SK-N-SH (cell line): ENCODE data around the gene SPA17. TPM values are rescaled to one million over a fixed set of nuclear protein-coding genes. Genes with fewer than 3 reads are reported as not detected.

Source experiments
- CTCF ChIA-PET: fragments of 300-600, 350-600 bp; formaldehyde crosslinking; extraction: SDS; loops from one replicate; lab custom pipeline; 2021; lab: Yijun Ruan, JAX
- POLR2A ChIA-PET: fragments of 350-600 bp; sonication (Branson Sonifier 250); formaldehyde crosslinking; extraction: SDS; loops from one replicate; lab custom pipeline; 2020; ENCODE audit warnings: antibody characterized with exemption, inconsistent platforms; lab: Yijun Ruan, JAX
- DNase-seq: peaks from one replicate; pipeline ENCODE4 v3.0.0; 2012
- H2AFZ ChIP-seq: fragments of 200-600 bp; sonication (generic); 2 replicates; pipeline ENCODE4 v1.8.1; 2016; ENCODE audit warnings: antibody characterized with exemption, mild to moderate bottlenecking, low read depth
- H3F3A ChIP-seq: fragments of 200-600 bp; sonication (generic); replicated peaks from 2 replicates; pipeline ENCODE3; 2016; ENCODE audit warnings: antibody characterized with exemption, mild to moderate bottlenecking; ENCODE audit not compliant: insufficient read depth
- H3K27ac ChIP-seq, 2 experiments: fragments of 200-500 bp in 1 of 2; fragments of 200-600 bp in 1 of 2; sonication (Bioruptor generic) in 1 of 2; sonication (generic), shearing (Covaris generic) in 1 of 2; 2 replicates each; pipeline versions ENCODE4 v1.5.1 to v1.6.1; 2014 to 2016; ENCODE audit warnings: low read depth in 2 of 2, inconsistent platforms in 1 of 2, low read length in 1 of 2, mild to moderate bottlenecking in 1 of 2, mixed read lengths in 1 of 2
- H3K27me3 ChIP-seq: fragments of 200-600 bp; sonication (generic), shearing (Covaris generic); 2 replicates; pipeline ENCODE4 v1.6.1; 2016; ENCODE audit warnings: mixed run types; ENCODE audit not compliant: insufficient read depth
- H3K36me3 ChIP-seq, 2 experiments: fragments of 200-500 bp in 1 of 2; fragments of 200-600 bp in 1 of 2; sonication (Bioruptor generic) in 1 of 2; sonication (generic) in 1 of 2; replicated peaks in 1 of 2; 2 replicates each; pipeline versions ENCODE3 to v1.5.1; 2014 to 2016; ENCODE audit warnings: low read length in 1 of 2, mild to moderate bottlenecking in 1 of 2; ENCODE audit not compliant: insufficient read depth in 2 of 2, control insufficient read depth in 1 of 2
- H3K4me1 ChIP-seq, 2 experiments: fragments of 200-500 bp in 1 of 2; fragments of 200-600 bp in 1 of 2; sonication (Bioruptor generic) in 1 of 2; sonication (generic), shearing (Covaris generic) in 1 of 2; 2 replicates each; pipeline versions ENCODE4 v1.5.1 to v1.6.1; 2014 to 2016; ENCODE audit warnings: low read depth in 1 of 2, low read length in 1 of 2, mixed run types in 1 of 2; ENCODE audit not compliant: insufficient read depth in 2 of 2, control insufficient read depth in 1 of 2
- H3K4me2 ChIP-seq: fragments of 200-600 bp; sonication (generic), shearing (Covaris generic); 2 replicates; pipeline ENCODE4 v1.6.1; 2017; ENCODE audit warnings: mixed run types
- H3K4me3 ChIP-seq, 2 experiments: fragments of 200-500 bp in 1 of 2; fragments of 200-600 bp in 1 of 2; sonication (Bioruptor generic) in 1 of 2; sonication (generic), shearing (Covaris generic) in 1 of 2; 2 replicates each; pipeline versions ENCODE4 v1.5.1 to v1.8.1; 2014 to 2016; ENCODE audit warnings: low read depth in 2 of 2, inconsistent platforms in 1 of 2, low read length in 1 of 2, mild to moderate bottlenecking in 1 of 2, mixed read lengths in 1 of 2, moderate library complexity in 1 of 2
- H3K79me2 ChIP-seq: fragments of 200-600 bp; sonication (generic); 2 replicates; pipeline ENCODE4 v1.8.1; 2017; ENCODE audit warnings: mild to moderate bottlenecking; ENCODE audit not compliant: insufficient read depth
- H3K9ac ChIP-seq: fragments of 200-600 bp; sonication (generic); 2 replicates; pipeline ENCODE4 v1.6.1; 2017; ENCODE audit warnings: mixed run types
- H3K9me2 ChIP-seq: fragments of 200-600 bp; sonication (generic); 2 replicates; pipeline ENCODE4 v1.6.1; 2017; ENCODE audit warnings: mixed run types
- H3K9me3 ChIP-seq: fragments of 200-600 bp; sonication (generic); 2 replicates; pipeline ENCODE4 v1.6.1; 2017; ENCODE audit warnings: mixed run types, mild to moderate bottlenecking, moderate library complexity
- H4K20me1 ChIP-seq: fragments of 200-600 bp; sonication (generic); 2 replicates; pipeline ENCODE4 v1.6.1; 2017; ENCODE audit warnings: mild to moderate bottlenecking, mixed run types; ENCODE audit not compliant: insufficient read depth
- CHD2 ChIP-seq: fragments of 150-350 bp; IDR thresholded peaks from 2 replicates; pipeline ENCODE4 v1.6.1; 2018; ENCODE audit warnings: low read length; ENCODE audit not compliant: partially characterized antibody
- ELF1 ChIP-seq: IDR thresholded peaks from 2 replicates; pipeline ENCODE4 v1.4.0; 2012
- FOSL2 ChIP-seq: IDR thresholded peaks from 2 replicates; pipeline ENCODE4 v1.4.0; 2012; ENCODE audit warnings: low read depth, mild to moderate bottlenecking, moderate library complexity, borderline replicate concordance
- FOXJ3 ChIP-seq: sonication (generic); formaldehyde crosslinking; IDR thresholded peaks from 2 replicates; pipeline ENCODE4 v1.5.1; 2020; ENCODE audit warnings: mild to moderate bottlenecking, missing genetic modification reagents
- GABPA ChIP-seq: IDR thresholded peaks from 2 replicates; pipeline ENCODE4 v1.4.0; 2012; ENCODE audit warnings: low read depth, mild to moderate bottlenecking
- JUND ChIP-seq: IDR thresholded peaks from 2 replicates; pipeline ENCODE4 v1.4.0; 2012
- MEF2A ChIP-seq: IDR thresholded peaks from 2 replicates; pipeline ENCODE4 v1.4.0; 2012; ENCODE audit warnings: low read depth, borderline replicate concordance
- NFIC ChIP-seq: IDR thresholded peaks from 2 replicates; pipeline ENCODE4 v1.4.0; 2012; ENCODE audit warnings: borderline replicate concordance
- NRF1 ChIP-seq: IDR thresholded peaks from 2 replicates; pipeline ENCODE4 v1.6.1; 2012; ENCODE audit warnings: low read depth, mild to moderate bottlenecking, low read length
- RAD21 ChIP-seq: IDR thresholded peaks from 2 replicates; pipeline ENCODE4 v1.6.1; 2012; ENCODE audit warnings: mild to moderate bottlenecking, low read length
- REST ChIP-seq: IDR thresholded peaks from 2 replicates; pipeline ENCODE4 v1.6.1; 2012; ENCODE audit warnings: mild to moderate bottlenecking, low read depth, low read length, moderate library complexity
- RXRA ChIP-seq: IDR thresholded peaks from 2 replicates; pipeline ENCODE4 v1.4.0; 2012; ENCODE audit warnings: low read depth, mild to moderate bottlenecking, borderline replicate concordance
- SMC3 ChIP-seq: IDR thresholded peaks from 2 replicates; pipeline ENCODE4 v1.6.1; 2012; ENCODE audit warnings: low read depth, low read length, improper control_type of control experiment
- TCF12 ChIP-seq: IDR thresholded peaks from 2 replicates; pipeline ENCODE4 v1.4.0; 2012
- USF1 ChIP-seq: IDR thresholded peaks from 2 replicates; pipeline ENCODE4 v1.4.0; 2012; ENCODE audit warnings: low read depth, borderline replicate concordance
- USF2 ChIP-seq: fragments of 150-350 bp; IDR thresholded peaks from 2 replicates; pipeline ENCODE4 v1.6.1; 2017; ENCODE audit warnings: antibody characterized with exemption, low read length, low read depth, borderline replicate concordance
- ZBTB33 ChIP-seq: IDR thresholded peaks from 2 replicates; pipeline ENCODE4 v1.4.0; 2012; ENCODE audit warnings: low read depth, borderline replicate concordance
- WGBS: methylation state at CpG from one replicate; pipeline ENCODE4 v1.1.6; 2017; ENCODE audit warnings: low lambda C conversion rate; 5-methylcytosine and 5-hydroxymethylcytosine counted together
- polyA plus RNA-seq, 3 experiments: library from polyadenylated mRNA; depleted of rRNA; stranded (reverse); fragments of >200 nt; gene quantifications; 2 replicates each; pipeline ENCODE4 v1.2.3, GENCODE V29; 2012
- TF ChIP-seq, protein P1 (sequence below): fragments of 200-600 bp; sonication (generic); IDR thresholded peaks from 2 replicates; pipeline ENCODE4 v1.6.1; 2017; ENCODE audit warnings: antibody characterized with exemption, mild to moderate bottlenecking, moderate library complexity
- TF ChIP-seq, protein P2 (sequence below): IDR thresholded peaks from 2 replicates; pipeline ENCODE4; 2012

Gene SPA17
- polyA plus RNA-seq, 1 of the 3 experiments (the other 2 are of a cell fraction) = 7.7 TPM

DNA sequence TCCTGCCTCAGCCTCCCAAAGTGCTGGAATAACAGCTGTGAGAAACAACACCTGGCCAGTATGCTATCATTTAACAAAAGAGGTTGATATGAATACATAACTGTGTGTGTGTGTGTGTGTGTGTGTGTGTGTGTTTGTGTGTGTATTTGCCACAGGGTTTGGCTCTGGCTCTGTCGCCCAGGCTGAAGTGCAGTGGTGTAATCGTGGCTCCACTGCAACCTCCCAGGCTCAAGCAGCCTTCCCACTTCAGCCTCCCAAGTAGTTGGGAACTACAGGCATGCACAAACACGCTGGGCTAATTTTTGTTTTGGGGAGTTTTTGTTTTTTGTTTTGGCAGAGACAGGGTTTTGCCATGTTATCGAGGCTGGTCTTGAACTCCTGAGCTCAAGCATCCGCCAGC, 4.7 kb downstream of the SPA17 start:
- Histone ChIP-seq H3K9ac (no peak overlapping the region), H3K79me2 (no peaks in the 10 kb centered on the region), H3F3A (peaks cover 3% of the 10 kb centered on the region), H3K9me3 (peaks cover 18% of the 10 kb centered on the region), H4K20me1 (no peaks in the 10 kb centered on the region), H3K27ac (no peak overlapping the region), H3K36me3 (peaks cover 0 to 20% of the 10 kb centered on the region in 2 experiments), H3K27me3 (no peaks in the 10 kb centered on the region), H3K4me2 (no peak overlapping the region), H3K4me1 (peaks cover 0 to 5% of the 10 kb centered on the region in 2 experiments; a peak in 1 of 4 replicates), H3K4me3 (no peak overlapping the region), H3K9me2 (no peaks in the 10 kb centered on the region), H2AFZ (no peak overlapping the region)
- POLR2A ChIA-PET = no interaction called here
- CTCF ChIA-PET = interaction anchor here (1.6 to 1.7 kb wide), 2 partner anchors 84 to 115 kb away, joined by 4 to 5 read pairs; partner anchors contain the start of gene ESAM
- no peak for DNase-seq
- WGBS = 82% methylated on average over 5 of the region's 5 CpGs
- TF ChIP-seq USF1 = no peak
- TF ChIP-seq FOSL2 = no peak
- TF ChIP-seq, protein P1, sequence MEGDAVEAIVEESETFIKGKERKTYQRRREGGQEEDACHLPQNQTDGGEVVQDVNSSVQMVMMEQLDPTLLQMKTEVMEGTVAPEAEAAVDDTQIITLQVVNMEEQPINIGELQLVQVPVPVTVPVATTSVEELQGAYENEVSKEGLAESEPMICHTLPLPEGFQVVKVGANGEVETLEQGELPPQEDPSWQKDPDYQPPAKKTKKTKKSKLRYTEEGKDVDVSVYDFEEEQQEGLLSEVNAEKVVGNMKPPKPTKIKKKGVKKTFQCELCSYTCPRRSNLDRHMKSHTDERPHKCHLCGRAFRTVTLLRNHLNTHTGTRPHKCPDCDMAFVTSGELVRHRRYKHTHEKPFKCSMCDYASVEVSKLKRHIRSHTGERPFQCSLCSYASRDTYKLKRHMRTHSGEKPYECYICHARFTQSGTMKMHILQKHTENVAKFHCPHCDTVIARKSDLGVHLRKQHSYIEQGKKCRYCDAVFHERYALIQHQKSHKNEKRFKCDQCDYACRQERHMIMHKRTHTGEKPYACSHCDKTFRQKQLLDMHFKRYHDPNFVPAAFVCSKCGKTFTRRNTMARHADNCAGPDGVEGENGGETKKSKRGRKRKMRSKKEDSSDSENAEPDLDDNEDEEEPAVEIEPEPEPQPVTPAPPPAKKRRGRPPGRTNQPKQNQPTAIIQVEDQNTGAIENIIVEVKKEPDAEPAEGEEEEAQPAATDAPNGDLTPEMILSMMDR = no peak
- TF ChIP-seq GABPA = no peak
- TF ChIP-seq FOXJ3 (CRISPR knock-in tag) = no peak
- TF ChIP-seq SMC3 = no peak
- TF ChIP-seq NRF1 = no peak
- TF ChIP-seq ELF1 = no peak
- no peak for TF ChIP-seq MEF2A
- TF ChIP-seq, protein P2, sequence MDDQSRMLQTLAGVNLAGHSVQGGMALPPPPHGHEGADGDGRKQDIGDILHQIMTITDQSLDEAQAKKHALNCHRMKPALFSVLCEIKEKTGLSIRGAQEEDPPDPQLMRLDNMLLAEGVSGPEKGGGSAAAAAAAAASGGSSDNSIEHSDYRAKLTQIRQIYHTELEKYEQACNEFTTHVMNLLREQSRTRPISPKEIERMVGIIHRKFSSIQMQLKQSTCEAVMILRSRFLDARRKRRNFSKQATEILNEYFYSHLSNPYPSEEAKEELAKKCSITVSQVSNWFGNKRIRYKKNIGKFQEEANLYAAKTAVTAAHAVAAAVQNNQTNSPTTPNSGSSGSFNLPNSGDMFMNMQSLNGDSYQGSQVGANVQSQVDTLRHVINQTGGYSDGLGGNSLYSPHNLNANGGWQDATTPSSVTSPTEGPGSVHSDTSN = no peak
- TF ChIP-seq ZBTB33 = no peak
- TF ChIP-seq REST = no peak
- TF ChIP-seq TCF12 = no peak
- TF ChIP-seq USF2 = no peak
- TF ChIP-seq NFIC = no peak
- TF ChIP-seq RXRA = no peak
- no peak for TF ChIP-seq JUND
- no peak for TF ChIP-seq CHD2
- no peak for TF ChIP-seq RAD21
